HG03571 (cell line): Measurements from ENCODE around the gene MCHR1.

ENCODE experiments used
- ATAC-seq: cut with Tn5 transposase; IDR thresholded peaks from one replicate; pipeline ENCODE4 v1.9.1; 2021; ENCODE audit not compliant: unreplicated experiment

Gene MCHR1

GRCh38 chr22:40720538-40721256, 41.4 kb downstream of the MCHR1 start:
- no peak for ATAC-seq

- ATAC-seq, result no peak
Measured at GRCh38 chr22:40721266-40721665, 42.0 kb downstream of the MCHR1 start.

GRCh38 chr22:40723396-40723933, 44.2 kb downstream of the MCHR1 start:
- ATAC-seq, result no peak

GRCh38 chr22:40726514-40726913, 47.2 kb downstream of the MCHR1 start:
- no peak for ATAC-seq

GRCh38 chr22:40727070-40727963, 48.0 kb downstream of the MCHR1 start:
- no peak for ATAC-seq

GRCh38 chr22:40727964-40728615, 48.8 kb downstream of the MCHR1 start:
- no peak for ATAC-seq

- ATAC-seq, result no peak
Measured at GRCh38 chr22:40728731-40729189, 49.5 kb downstream of the MCHR1 start.

- no peak for ATAC-seq
Measured at GRCh38 chr22:40729284-40729683, 50.0 kb downstream of the MCHR1 start.
